ENCODE results near the gene SLC35F1. TPM values are rescaled to one million over a fixed set of nuclear protein-coding genes. Genes with fewer than 3 reads are reported as not detected.

The SLC35F1 gene
- total RNA-seq, 1 experiment from 2014 or later, result not detected

DNA sequence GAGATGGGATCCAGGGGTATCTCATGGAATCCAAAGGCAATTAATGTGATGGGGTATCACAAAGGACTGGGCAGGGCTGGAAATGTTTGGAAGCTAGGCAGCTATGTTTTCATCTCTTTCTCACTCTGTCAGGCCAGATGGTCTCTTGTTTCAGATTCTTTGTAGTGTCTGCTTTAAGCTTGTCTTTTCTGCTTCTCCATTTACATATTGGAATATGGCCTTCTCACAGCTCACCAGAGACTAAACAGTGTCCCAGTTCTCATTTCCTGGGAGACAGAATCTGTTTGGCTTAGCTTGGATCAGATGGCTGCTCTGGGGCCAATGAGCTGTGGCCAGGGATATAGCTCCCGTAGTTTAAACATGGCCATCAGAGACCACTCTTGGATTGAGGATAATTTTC lies 78.9 kb downstream of the SLC35F1 start:
- no peak for DNase-seq
- Histone ChIP-seq H3K27me3 (ENCODE audit: insufficient read depth, low read depth) (no peaks in the 10 kb centered on the region), H4K20me1 (ENCODE audit: insufficient read depth) (no peaks in the 10 kb centered on the region), H3K9me3 (ENCODE audit: insufficient read depth, low read depth) (no peaks in the 10 kb centered on the region), H3K36me3 (ENCODE audit: low read depth) (no peaks in the 10 kb centered on the region), H3K4me3 (no peak overlapping the region), H3K4me2 (no peak overlapping the region), H3K9me2 (ENCODE audit: insufficient read depth) (no peaks in the 10 kb centered on the region; the same call in none of the 2 replicates), H3K4me1 (replicated peaks; ENCODE audit: insufficient read depth) (no peaks in the 10 kb centered on the region), H3F3A (ENCODE audit: insufficient read depth, low read depth) (no peaks in the 10 kb centered on the region), H3K27ac (no peak overlapping the region), H2AFZ (no peak overlapping the region), H3K79me2 (ENCODE audit: low read depth) (no peaks in the 10 kb centered on the region)
- BruUV-seq (replicated peaks), result no TSS peak
- ChIA-PET POLR2A (ENCODE audit: unreplicated experiment) (no interaction called here), CTCF (no interaction called here)
- TF ChIP-seq, protein P1, sequence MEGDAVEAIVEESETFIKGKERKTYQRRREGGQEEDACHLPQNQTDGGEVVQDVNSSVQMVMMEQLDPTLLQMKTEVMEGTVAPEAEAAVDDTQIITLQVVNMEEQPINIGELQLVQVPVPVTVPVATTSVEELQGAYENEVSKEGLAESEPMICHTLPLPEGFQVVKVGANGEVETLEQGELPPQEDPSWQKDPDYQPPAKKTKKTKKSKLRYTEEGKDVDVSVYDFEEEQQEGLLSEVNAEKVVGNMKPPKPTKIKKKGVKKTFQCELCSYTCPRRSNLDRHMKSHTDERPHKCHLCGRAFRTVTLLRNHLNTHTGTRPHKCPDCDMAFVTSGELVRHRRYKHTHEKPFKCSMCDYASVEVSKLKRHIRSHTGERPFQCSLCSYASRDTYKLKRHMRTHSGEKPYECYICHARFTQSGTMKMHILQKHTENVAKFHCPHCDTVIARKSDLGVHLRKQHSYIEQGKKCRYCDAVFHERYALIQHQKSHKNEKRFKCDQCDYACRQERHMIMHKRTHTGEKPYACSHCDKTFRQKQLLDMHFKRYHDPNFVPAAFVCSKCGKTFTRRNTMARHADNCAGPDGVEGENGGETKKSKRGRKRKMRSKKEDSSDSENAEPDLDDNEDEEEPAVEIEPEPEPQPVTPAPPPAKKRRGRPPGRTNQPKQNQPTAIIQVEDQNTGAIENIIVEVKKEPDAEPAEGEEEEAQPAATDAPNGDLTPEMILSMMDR (conservative IDR thresholded peaks at IDR 0.05), result no peak
- intact Hi-C loops (cut with micrococcal nuclease; ENCODE audit: unreplicated experiment), result no loop called here

DNA sequence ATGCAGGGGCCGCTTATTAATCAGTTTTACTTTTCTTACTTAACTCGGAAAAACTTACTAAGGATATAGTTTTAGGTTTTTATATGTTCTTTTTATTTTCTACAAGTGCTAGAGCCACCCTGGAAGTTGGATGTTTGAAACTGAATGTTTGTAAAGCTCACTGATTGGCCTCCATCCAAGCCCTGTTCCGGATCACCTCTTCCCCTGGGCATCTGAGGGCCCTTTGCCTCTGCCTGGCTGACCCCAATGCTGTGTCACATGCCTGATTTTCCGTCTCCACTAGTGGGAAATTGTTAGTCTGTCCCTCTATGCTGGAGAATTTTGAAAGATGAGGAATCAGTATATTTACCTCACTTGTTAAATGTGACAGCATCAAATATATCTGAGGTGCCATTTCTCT lies 79.3 kb downstream of the SLC35F1 start:
- no peaks in the 10 kb centered on the region for H3K79me2 ChIP-seq (ENCODE audit: low read depth)
- no peaks in the 10 kb centered on the region for H3K9me3 ChIP-seq (ENCODE audit: insufficient read depth, low read depth)
- no peak for DNase-seq
- no peak for TF ChIP-seq EZH2 (IDR thresholded peaks at IDR 0.05; ENCODE audit: low read depth)
- TF ChIP-seq, protein P1 (conservative IDR thresholded peaks at IDR 0.05), result no peak
- H3K36me3 ChIP-seq (ENCODE audit: low read depth), result no peaks in the 10 kb centered on the region
- H3K27ac ChIP-seq, result no peak overlapping the region
- H2AFZ ChIP-seq, result 0 out of 2 replicates have a peak overlapping the region, but pooled peaks have one; percentile 14
- no peaks in the 10 kb centered on the region for H3K27me3 ChIP-seq (ENCODE audit: insufficient read depth, low read depth)
- POLR2A ChIA-PET (ENCODE audit: unreplicated experiment), result no interaction called here
- CTCF ChIA-PET, result no interaction called here
- BruUV-seq (replicated peaks), result no TSS peak
- no peaks in the 10 kb centered on the region for H3F3A ChIP-seq (ENCODE audit: insufficient read depth, low read depth)
- intact Hi-C loops (cut with micrococcal nuclease; ENCODE audit: unreplicated experiment), result no loop called here
- no peak overlapping the region for H3K4me3 ChIP-seq
- no peak overlapping the region for H3K4me2 ChIP-seq
- H4K20me1 ChIP-seq (ENCODE audit: insufficient read depth), result no peaks in the 10 kb centered on the region
- no peaks in the 10 kb centered on the region; the same call in none of the 2 replicates for H3K9me2 ChIP-seq (ENCODE audit: insufficient read depth)
- no peaks in the 10 kb centered on the region for H3K4me1 ChIP-seq (replicated peaks; ENCODE audit: insufficient read depth)

DNA sequence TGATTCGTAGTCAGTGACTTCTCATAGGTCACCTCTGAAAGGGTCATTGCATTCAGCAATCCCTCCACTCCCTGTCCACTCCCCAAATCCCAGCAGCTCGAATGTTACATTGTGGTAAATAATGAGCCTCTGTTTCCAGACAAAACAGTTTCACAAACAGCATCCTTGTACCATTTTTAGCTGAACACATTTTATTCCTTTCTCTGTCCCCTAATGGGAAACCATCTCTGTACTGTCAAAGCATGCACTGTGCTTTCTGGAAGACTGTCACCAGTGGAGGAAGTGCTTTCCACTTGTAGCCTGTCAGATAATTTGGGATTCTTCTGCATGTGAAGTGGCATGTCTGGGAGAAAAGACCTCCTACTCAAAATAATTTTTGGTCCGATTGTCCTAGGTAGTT lies 82.0 kb downstream of the SLC35F1 start:
- no TSS peak for BruUV-seq (replicated peaks)
- ChIA-PET CTCF (no interaction called here), POLR2A (ENCODE audit: unreplicated experiment) (no interaction called here)
- H3K9me2 ChIP-seq (ENCODE audit: insufficient read depth), result no peaks in the 10 kb centered on the region; the same call in none of the 2 replicates
- no peak overlapping the region for H3K4me2 ChIP-seq
- H4K20me1 ChIP-seq (ENCODE audit: insufficient read depth), result no peaks in the 10 kb centered on the region; the same call in 1 of the 2 replicates
- H3K4me1 ChIP-seq (replicated peaks; ENCODE audit: insufficient read depth), result no peaks in the 10 kb centered on the region
- TF ChIP-seq, protein P1 (conservative IDR thresholded peaks at IDR 0.05), result no peak
- TF ChIP-seq EZH2 (IDR thresholded peaks at IDR 0.05; ENCODE audit: low read depth), result no peak
- DNase-seq, result no peak
- no peaks in the 10 kb centered on the region for H3F3A ChIP-seq (ENCODE audit: insufficient read depth, low read depth)
- H3K9me3 ChIP-seq (ENCODE audit: insufficient read depth, low read depth), result no peaks in the 10 kb centered on the region
- no peaks in the 10 kb centered on the region for H3K79me2 ChIP-seq (ENCODE audit: low read depth)
- H3K4me3 ChIP-seq, result no peak overlapping the region
- no peaks in the 10 kb centered on the region for H3K27me3 ChIP-seq (ENCODE audit: insufficient read depth, low read depth)
- no peak overlapping the region for H2AFZ ChIP-seq
- H3K36me3 ChIP-seq (ENCODE audit: low read depth), result no peaks in the 10 kb centered on the region
- H3K27ac ChIP-seq, result no peak overlapping the region
- intact Hi-C loops (cut with micrococcal nuclease; ENCODE audit: unreplicated experiment), result no loop called here

Data from PC-9 (cell line).